BLaER1 treated with 17β-estradiol and CSF1 and Interleukin-3, amounts not matched to agents 10 nM and 100 nM (cell line): Measurements from ENCODE around the gene CEP162.
"Not testable (repeated sequence)": the region's sequence is repeated elsewhere in the genome, so short reads cannot be mapped to it uniquely, and the experiment has no call there.

Experiments
- H3K27ac ChIP-seq, 11 experiments: shearing (Covaris generic); formaldehyde crosslinking; 2 replicates each; pipeline ENCODE4 v1.8.1; 2022
- H3K27me3 ChIP-seq, 11 experiments: shearing (Covaris generic); formaldehyde crosslinking; 2 replicates each; pipeline ENCODE4 v1.8.1; 2022
- H3K36me3 ChIP-seq, 11 experiments: shearing (Covaris generic); formaldehyde crosslinking; 2 replicates each; pipeline ENCODE4 v1.8.1; 2022
- H3K4me1 ChIP-seq, 10 experiments: shearing (Covaris generic); formaldehyde crosslinking; 2 replicates each; pipeline ENCODE4 v1.8.1; 2022
- H3K4me2 ChIP-seq, 11 experiments: shearing (Covaris generic); formaldehyde crosslinking; 2 replicates each; pipeline ENCODE4 v1.8.1; 2022
- H3K4me3 ChIP-seq, 10 experiments: shearing (Covaris generic); formaldehyde crosslinking; 2 replicates each; pipeline ENCODE4 v1.8.1; 2022
- H3K9ac ChIP-seq, 11 experiments: shearing (Covaris generic); formaldehyde crosslinking; 2 replicates each; pipeline ENCODE4 v1.8.1; 2022
- H3K9me3 ChIP-seq, 11 experiments: shearing (Covaris generic); formaldehyde crosslinking; replicated peaks in 1 of 11; 2 replicates each; pipeline ENCODE4 v1.8.1; 2022
- H4K20me1 ChIP-seq, 11 experiments: shearing (Covaris generic); formaldehyde crosslinking; 2 replicates each; pipeline ENCODE4 v1.8.1; 2022
- Cebpa-rat ChIP-seq, 11 experiments: shearing (Covaris generic); IDR thresholded peaks; 2 replicates each; pipeline ENCODE4 v1.8.1; 2022

CEP162 gene

DNA sequence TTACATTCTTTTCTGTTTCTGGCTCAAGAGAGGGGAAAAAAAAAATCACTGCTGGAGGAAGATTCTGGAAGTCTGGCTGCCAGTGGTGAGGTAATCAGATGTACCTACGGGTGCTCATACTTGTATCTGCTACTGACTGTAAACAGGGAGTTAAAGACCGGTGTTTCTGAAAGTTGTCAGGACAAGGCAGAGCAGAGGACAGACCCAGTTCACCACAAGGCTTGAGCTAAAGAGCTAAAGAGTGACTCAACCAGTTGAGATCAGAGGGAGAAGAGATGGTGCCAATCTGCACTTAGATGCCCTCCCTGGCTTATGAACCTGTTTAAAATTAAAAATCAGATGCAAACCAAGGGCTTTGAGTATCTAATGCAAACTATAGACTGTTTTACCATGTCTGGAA is 55.4 kb downstream of the CEP162 start:
- no peak for TF ChIP-seq Cebpa-rat (IDR thresholded peaks at IDR 0.05)
- H3K4me3 ChIP-seq, result no peak overlapping the region
- no peaks in the 10 kb centered on the region for H3K27me3 ChIP-seq

DNA sequence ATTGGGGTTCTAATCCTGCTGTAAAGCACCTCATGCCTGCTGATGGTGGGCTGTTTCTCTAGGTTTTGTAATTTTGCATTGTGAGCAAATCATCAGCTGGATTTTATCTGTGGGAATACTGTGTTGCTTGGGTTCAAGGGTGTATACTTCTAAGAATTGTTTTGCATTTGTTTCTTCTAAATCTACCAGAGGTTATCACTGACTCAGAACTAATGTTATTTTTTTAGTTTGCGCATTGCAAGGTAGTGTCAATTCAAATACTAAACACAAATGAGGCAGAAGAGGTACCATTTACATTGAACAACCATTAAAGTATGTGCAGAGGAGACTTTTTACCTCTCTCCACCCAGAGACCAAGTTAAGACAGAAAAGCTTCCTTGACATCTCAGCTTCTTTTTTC is 60.0 kb downstream of the CEP162 start:
- Histone ChIP-seq H3K9me3 (no peaks in the 10 kb centered on the region), H4K20me1 (no peaks in the 10 kb centered on the region), H3K27ac (no peak overlapping the region), H3K36me3 (no peaks in the 10 kb centered on the region; a peak in 1 of 22 replicates), H3K9ac (no peak overlapping the region), H3K27me3 (no peaks in the 10 kb centered on the region), H3K4me2 (no peak overlapping the region), H3K4me1 (peaks cover 0 to 14% (median 8%) of the 10 kb centered on the region in 10 experiments; a peak in 11 of 20 replicates), H3K4me3 (no peak overlapping the region)
- no peak for TF ChIP-seq Cebpa-rat (IDR thresholded peaks at IDR 0.05)

More for the DNA sequence above, 55.4 kb downstream of the CEP162 start:
- no peak overlapping the region for H3K4me2 ChIP-seq
- H4K20me1 ChIP-seq, result no peaks in the 10 kb centered on the region
- no peaks in the 10 kb centered on the region for H3K9me3 ChIP-seq
- H3K27ac ChIP-seq, result no peak overlapping the region
- H3K36me3 ChIP-seq, result peaks cover 0 to 6% (median 0%) of the 10 kb centered on the region in 11 experiments; a peak in 1 of 22 replicates
- no peak overlapping the region for H3K9ac ChIP-seq
- peaks cover 0 to 14% (median 8%) of the 10 kb centered on the region in 10 experiments; a peak in 11 of 20 replicates for H3K4me1 ChIP-seq

DNA sequence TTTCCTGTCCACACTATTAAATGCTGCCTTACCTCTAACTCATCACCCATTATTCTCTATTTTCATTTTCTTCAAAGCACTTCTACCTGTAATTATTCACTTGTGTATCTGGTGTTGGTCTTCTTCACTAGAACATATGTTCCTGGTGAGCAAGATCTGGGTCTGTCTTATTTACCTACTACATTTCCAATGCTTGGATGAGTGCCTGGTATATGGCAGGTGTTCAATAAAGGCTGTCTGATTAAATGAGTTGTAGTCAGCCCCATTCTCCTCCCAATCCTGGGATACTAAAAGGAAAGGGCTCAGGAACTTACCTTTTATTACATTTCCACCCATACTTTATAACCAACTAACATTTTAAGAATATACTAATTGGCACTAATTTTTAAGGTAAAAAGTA is 61.0 kb downstream of the CEP162 start:
- Histone ChIP-seq H3K4me2 (no peak overlapping the region), H3K9ac (no peak overlapping the region), H3K27ac (no peak overlapping the region), H3K27me3 (no peaks in the 10 kb centered on the region), H4K20me1 (no peaks in the 10 kb centered on the region), H3K9me3 (no peaks in the 10 kb centered on the region), H3K4me1 (peaks cover 0 to 14% (median 8%) of the 10 kb centered on the region in 10 experiments; a peak in 11 of 20 replicates), H3K4me3 (no peak overlapping the region), H3K36me3 (peaks cover 0 to under 1% (median 0%) of the 10 kb centered on the region in 11 experiments; a peak in 1 of 22 replicates)
- no peak for TF ChIP-seq Cebpa-rat (IDR thresholded peaks at IDR 0.05)

DNA sequence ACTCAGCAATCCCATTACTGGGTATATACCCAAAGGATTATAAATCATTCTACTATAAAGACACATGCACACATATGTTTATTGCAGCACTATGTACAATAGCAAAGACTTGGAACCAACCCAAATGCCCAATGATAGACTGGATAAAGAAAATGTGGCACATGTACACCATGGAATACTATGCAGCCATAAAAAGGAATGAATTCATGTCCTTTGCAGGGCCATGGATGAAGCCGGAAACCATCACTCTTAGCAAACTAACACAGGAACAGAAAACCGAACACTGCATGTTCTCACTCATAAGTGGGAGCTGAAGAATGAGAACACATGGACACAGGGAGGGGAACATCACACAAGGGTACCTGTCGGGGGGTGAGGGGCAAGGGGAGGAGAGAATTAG is 63.1 kb downstream of the CEP162 start:
- H3K27ac ChIP-seq, H4K20me1 ChIP-seq, H3K9ac ChIP-seq, H3K4me2 ChIP-seq, H3K9me3 ChIP-seq, H3K27me3 ChIP-seq, H3K4me3 ChIP-seq, H3K4me1 ChIP-seq: not testable (repeated sequence)
- peaks cover 0 to 13% (median 0%) of the 10 kb centered on the region in 11 experiments; a peak in 6 of 22 replicates for H3K36me3 ChIP-seq

DNA sequence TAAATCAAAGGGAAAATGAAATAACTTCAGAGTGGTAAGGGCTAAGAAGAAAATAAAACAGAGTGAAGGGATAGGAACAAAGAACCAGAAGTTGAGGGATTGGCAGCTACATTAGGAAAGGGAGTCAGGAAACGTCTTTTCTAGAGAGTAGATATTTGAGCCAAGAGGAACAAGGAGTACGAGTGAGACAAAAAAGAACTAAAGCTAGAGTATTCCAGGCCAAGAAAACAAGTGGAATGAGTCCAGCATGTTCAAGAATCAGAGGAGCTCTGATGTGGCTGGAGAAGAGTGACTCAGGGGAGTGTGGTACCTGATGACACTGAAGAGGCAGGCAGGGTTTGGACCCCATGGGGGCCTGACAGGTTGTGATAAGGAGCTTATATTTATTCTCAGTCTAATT is 66.3 kb downstream of the CEP162 start:
- no peak overlapping the region for H3K27ac ChIP-seq
- no peak for TF ChIP-seq Cebpa-rat (IDR thresholded peaks at IDR 0.05)
- no peak overlapping the region for H3K9ac ChIP-seq
- no peaks in the 10 kb centered on the region for H3K9me3 ChIP-seq
- no peak overlapping the region for H3K4me3 ChIP-seq
- peaks cover 0 to 13% (median 0%) of the 10 kb centered on the region in 11 experiments; a peak in 7 of 22 replicates for H3K36me3 ChIP-seq
- H4K20me1 ChIP-seq, result no peaks in the 10 kb centered on the region
- no peak overlapping the region for H3K4me2 ChIP-seq
- no peaks in the 10 kb centered on the region for H3K4me1 ChIP-seq
- no peaks in the 10 kb centered on the region for H3K27me3 ChIP-seq

DNA sequence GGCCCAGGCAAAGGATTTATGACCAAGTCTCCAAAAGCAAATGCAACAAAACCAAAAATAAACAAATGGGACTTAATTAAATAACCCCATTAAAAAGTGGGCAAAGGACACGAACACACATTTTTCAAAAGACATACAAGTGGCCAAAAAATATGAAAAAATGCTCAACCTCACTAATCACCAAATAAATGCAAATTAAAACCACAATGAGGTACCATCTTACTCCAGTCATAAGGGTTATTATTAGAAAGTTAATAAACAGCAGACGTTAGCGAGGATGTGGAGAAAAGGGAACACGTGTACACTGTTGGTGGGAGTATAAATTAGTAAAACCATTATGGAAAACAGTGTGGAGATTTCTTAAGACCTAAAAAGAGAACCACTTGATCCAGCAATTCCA is 71.1 kb downstream of the CEP162 start:
- no peak overlapping the region for H3K4me2 ChIP-seq
- H3K36me3 ChIP-seq, result peaks cover 0 to 43% (median 4%) of the 10 kb centered on the region in 11 experiments; a peak in 8 of 22 replicates
- H3K27ac ChIP-seq, result no peak overlapping the region
- H3K4me3 ChIP-seq, result no peak overlapping the region
- H3K9ac ChIP-seq, result no peak overlapping the region
- 0 out of 20 replicates have a peak, but pooled peaks cover 0 to 6% (median 0%) of the 10 kb centered on the region in 10 experiments for H3K4me1 ChIP-seq
- H3K9me3 ChIP-seq, result no peaks in the 10 kb centered on the region
- no peak for TF ChIP-seq Cebpa-rat (IDR thresholded peaks at IDR 0.05)
- no peaks in the 10 kb centered on the region for H4K20me1 ChIP-seq
- no peaks in the 10 kb centered on the region for H3K27me3 ChIP-seq

DNA sequence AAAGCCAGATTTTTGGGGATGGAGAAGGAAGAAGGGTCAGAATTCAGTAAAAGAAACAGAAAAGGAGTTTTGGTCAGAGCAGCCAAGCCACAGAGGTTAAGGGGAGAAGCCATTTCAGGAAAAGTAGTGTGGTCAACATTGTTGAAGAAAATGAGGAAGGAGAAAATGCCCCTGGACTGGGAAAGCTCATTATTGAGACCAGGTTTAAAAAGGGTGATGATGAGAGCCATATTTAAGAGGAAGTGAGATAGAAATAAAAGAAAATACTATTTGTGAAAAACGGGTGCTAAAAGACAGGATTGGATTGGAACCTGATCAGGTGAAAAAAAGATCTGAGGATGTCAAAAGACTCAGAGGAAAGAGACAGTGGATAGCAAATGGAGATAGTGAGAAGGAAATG is 75.8 kb downstream of the CEP162 start:
- H3K4me2 ChIP-seq, result no peak overlapping the region
- H3K27me3 ChIP-seq, result no peaks in the 10 kb centered on the region
- H3K27ac ChIP-seq, result no peak overlapping the region
- no peak overlapping the region for H3K4me3 ChIP-seq
- no peak overlapping the region for H3K9ac ChIP-seq
- H3K36me3 ChIP-seq, result peaks cover 0 to 36% (median 3%) of the 10 kb centered on the region in 11 experiments; a peak in 5 of 22 replicates
- 0 out of 20 replicates have a peak, but pooled peaks cover 0 to 6% (median 0%) of the 10 kb centered on the region in 10 experiments for H3K4me1 ChIP-seq
- H3K9me3 ChIP-seq, result no peaks in the 10 kb centered on the region
- no peaks in the 10 kb centered on the region for H4K20me1 ChIP-seq
- no peak for TF ChIP-seq Cebpa-rat (IDR thresholded peaks at IDR 0.05)

DNA sequence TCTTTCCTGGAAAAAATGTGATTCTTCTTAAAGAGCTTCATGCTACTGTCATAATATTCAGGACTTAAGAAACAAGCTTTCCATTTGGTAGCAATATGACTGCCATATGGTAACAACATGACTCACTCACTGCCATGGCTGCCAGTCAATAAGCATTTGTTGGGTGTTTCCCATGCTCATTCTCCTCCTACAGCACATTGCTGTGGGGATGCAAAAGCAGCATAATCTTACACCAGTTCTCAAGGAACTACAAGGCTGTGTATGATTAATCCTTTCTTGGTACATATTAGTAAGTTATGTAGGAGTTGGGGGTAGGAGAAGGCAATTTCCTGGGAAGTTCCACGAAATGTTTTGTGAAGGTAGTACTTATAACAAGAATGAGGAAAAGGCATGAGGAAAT is 76.7 kb downstream of the CEP162 start:
- no peak for TF ChIP-seq Cebpa-rat (IDR thresholded peaks at IDR 0.05)
- Histone ChIP-seq H3K27ac (no peak overlapping the region), H3K27me3 (no peaks in the 10 kb centered on the region), H3K4me2 (no peak overlapping the region), H3K4me3 (no peak overlapping the region), H4K20me1 (no peaks in the 10 kb centered on the region), H3K4me1 (0 out of 20 replicates have a peak, but pooled peaks cover 0 to 6% (median 0%) of the 10 kb centered on the region in 10 experiments), H3K36me3 (peaks cover 0 to 35% (median 3%) of the 10 kb centered on the region in 11 experiments; a peak in 5 of 22 replicates), H3K9me3 (no peaks in the 10 kb centered on the region), H3K9ac (no peak overlapping the region)

DNA sequence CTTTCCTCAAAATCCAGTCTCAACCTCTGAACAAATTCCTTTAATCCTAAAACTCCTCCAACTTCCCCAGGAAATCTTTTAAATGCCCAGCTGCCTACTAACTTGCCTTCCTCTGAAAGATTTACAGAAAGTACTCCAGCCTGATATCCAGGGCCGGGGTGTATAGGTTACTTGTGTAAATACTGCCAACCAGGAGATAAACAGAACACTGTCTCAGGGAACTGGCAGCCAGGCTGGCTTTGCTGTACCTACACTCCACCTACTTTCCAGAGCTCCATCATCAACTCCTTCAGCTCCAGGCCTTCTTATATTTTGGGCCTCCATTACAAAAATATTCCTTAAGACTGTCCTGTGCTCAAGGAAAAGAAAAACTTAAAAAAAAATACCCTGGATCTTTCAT is 85.9 kb downstream of the CEP162 start:
- Histone ChIP-seq H3K4me1 (no peaks in the 10 kb centered on the region), H3K27ac (no peak overlapping the region), H3K9ac (no peak overlapping the region), H3K4me2 (no peak overlapping the region), H4K20me1 (no peaks in the 10 kb centered on the region), H3K36me3 (peaks cover 0 to 15% (median 0%) of the 10 kb centered on the region in 11 experiments; a peak in 4 of 22 replicates), H3K4me3 (no peak overlapping the region), H3K27me3 (no peaks in the 10 kb centered on the region), H3K9me3 (no peaks in the 10 kb centered on the region)
- no peak for TF ChIP-seq Cebpa-rat (IDR thresholded peaks at IDR 0.05)

DNA sequence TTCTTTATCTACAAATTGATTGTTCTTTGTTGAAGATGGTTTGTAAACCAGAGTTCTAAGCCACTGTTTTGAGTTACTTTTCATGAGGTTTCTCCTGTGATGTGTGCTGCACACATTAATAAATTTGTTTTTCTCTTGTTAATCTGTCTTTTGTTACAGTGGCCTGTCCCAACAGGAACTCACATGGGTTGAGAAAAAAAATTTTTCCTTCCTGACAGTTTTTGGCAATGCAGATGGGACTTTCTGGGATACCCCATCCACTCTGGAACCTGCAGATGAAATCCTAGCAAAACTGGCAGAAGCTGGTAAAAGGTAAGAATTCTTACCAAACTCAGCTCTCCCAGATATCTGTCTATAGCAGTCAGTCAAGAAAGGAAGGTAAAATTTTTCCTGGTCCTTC is 88.1 kb downstream of the CEP162 start:
- no peak for TF ChIP-seq Cebpa-rat (IDR thresholded peaks at IDR 0.05)
- no peak overlapping the region for H3K4me3 ChIP-seq
- H3K4me2 ChIP-seq, result no peak overlapping the region
- H4K20me1 ChIP-seq, result no peaks in the 10 kb centered on the region
- no peak overlapping the region for H3K9ac ChIP-seq
- H3K27me3 ChIP-seq, result no peaks in the 10 kb centered on the region
- peaks cover 0 to 14% (median 2%) of the 10 kb centered on the region in 11 experiments; a peak in 6 of 22 replicates for H3K36me3 ChIP-seq
- no peak overlapping the region for H3K27ac ChIP-seq
- no peaks in the 10 kb centered on the region for H3K4me1 ChIP-seq
- peaks cover 0 to 3% (median under 1%) of the 10 kb centered on the region in 11 experiments; a peak in 4 of 22 replicates for H3K9me3 ChIP-seq
